Stomach (tissue), 9 donors: ENCODE data around the gene TRPV4. TPM values are rescaled to one million over a fixed set of nuclear protein-coding genes. Genes with fewer than 3 reads are reported as not detected.

Experiments
- DNase-seq, 2 donors: peaks; one replicate each; pipeline versions ENCODE4 v3.0.0 to v3.0.0-alpha.2; 2013 to 2019
- H3K27ac ChIP-seq, 5 donors: fragments of 200-600 bp in 4 of 5; sonication (generic) in 4 of 5; one replicate each; pipeline ENCODE4 v1.5.1; 2013 to 2019; ENCODE audit warnings: mild to moderate bottlenecking in 1 of 5, moderate library complexity in 1 of 5
- H3K27me3 ChIP-seq, 3 donors: fragments of 200-600 bp; sonication (generic); one replicate each; pipeline ENCODE4 v1.5.1; 2017 to 2019; ENCODE audit warnings: mixed run types in 1 of 3
- H3K36me3 ChIP-seq, 4 donors: fragments of 200-600 bp; sonication (generic); 1 replicate in 3 of 4; 2 replicates in 1 of 4; pipeline ENCODE4 v1.5.1; 2016 to 2019
- H3K4me1 ChIP-seq, 4 donors: fragments of 200-600 bp; sonication (generic); one replicate each; pipeline ENCODE4 v1.5.1; 2016 to 2019
- H3K4me3 ChIP-seq, 4 donors: fragments of 200-600 bp; sonication (generic) in 3 of 4; one replicate each; pipeline ENCODE4 v1.5.1; 2016 to 2019; ENCODE audit warnings: mild to moderate bottlenecking in 1 of 4
- H3K9me3 ChIP-seq, 4 donors: fragments of 200-600 bp; sonication (generic); one replicate each; pipeline ENCODE4 v1.5.1; 2016 to 2019
- CTCF ChIP-seq, 7 experiments: fragments of 450-650 bp in 4 of 7; fragments of 200-600 bp in 3 of 7; sonication (generic) in 3 of 7; IDR thresholded peaks; one replicate each; pipeline ENCODE4 v1.5.1; 2016 to 2019; ENCODE audit warnings: antibody characterized with exemption in 7 of 7, control low read depth in 2 of 7, mild to moderate bottlenecking in 1 of 7
- EP300 ChIP-seq: sonication (generic); formaldehyde crosslinking; IDR thresholded peaks from one replicate; pipeline ENCODE4 v1.6.1; 2017; ENCODE audit warnings: antibody characterized with exemption
- POLR2A ChIP-seq, 4 donors: fragments of 450-650 bp; IDR thresholded peaks; one replicate each; pipeline ENCODE4 v1.6.1; 2016; ENCODE audit warnings: antibody characterized with exemption in 4 of 4, control low read depth in 2 of 4, mild to moderate bottlenecking in 1 of 4, moderate library complexity in 1 of 4
- POLR2AphosphoS5 ChIP-seq, 3 donors: sonication (generic); formaldehyde crosslinking; IDR thresholded peaks; one replicate each; pipeline ENCODE4 v1.6.1; 2016; ENCODE audit warnings: antibody characterized with exemption in 3 of 3
- WGBS, 5 donors: extraction: QIAGEN DNeasy Blood & Tissue Kit in 3 of 5; methylation state at CpG; one replicate each; pipeline versions ENCODE4 v1.1.5 to v1.1.7; 2013 to 2018; 5-methylcytosine and 5-hydroxymethylcytosine counted together
- intact Hi-C: fragments of 100-400 bp; cut with DNase I; formaldehyde crosslinking; loops from one replicate; pipeline ENCODE4 v1.15.1; 2023; ENCODE audit warnings: low total_unique reads
- polyA plus RNA-seq, 3 donors: library from polyadenylated mRNA; stranded (reverse); fragments of 200-250 nt; gene quantifications; one replicate each; pipeline ENCODE4 v1.2.3, GENCODE V29; 2013
- total RNA-seq, 5 donors: library from RNA; depleted of rRNA; stranded (reverse); fragments of >200 nt; gene quantifications; one replicate each; pipeline versions ENCODE4 v1.1.0 to v1.2.3, GENCODE V29; 2014 to 2016
- donor health status: healthy with polysubstance abuse.
- donor health status: Bipolar disorder and iron deficiency.
- donor health status: healthy.

TRPV4 gene
- total and polyA plus RNA-seq, 8 donors: 0.75 to 3.8 (median 1.4) TPM; not detected in 4

- Histone ChIP-seq H3K4me3 (no peak overlapping the region), H3K4me1 (peaks cover 6 to 19% (median 13%) of the 10 kb centered on the region in 4 donors), H3K27ac (no peak overlapping the region), H3K9me3 (no peaks in the 10 kb centered on the region), H3K27me3 (peaks cover 0 to 34% (median 13%) of the 10 kb centered on the region in 3 donors), H3K36me3 (no peaks in the 10 kb centered on the region)
- TF ChIP-seq POLR2A (IDR thresholded peaks at IDR 0.05) (no peak), POLR2AphosphoS5 (IDR thresholded peaks at IDR 0.05) (no peak), EP300 (no peak), CTCF (IDR thresholded peaks at IDR 0.05) (no peak)
- WGBS, 5 donors: 79 to 94% (median 90%) methylated on average over 3 to 4 of the region's 4 CpGs
- no peak for DNase-seq
- intact Hi-C loops: no loop called here
These were observed 2.6 kb upstream of the TRPV4 start for GRCh38 chr12:109835827-109836226.

- peaks cover 0 to 53% (median 13%) of the 10 kb centered on the region in 3 donors for H3K27me3 ChIP-seq
- intact Hi-C loops: no loop called here
- TF ChIP-seq CTCF (IDR thresholded peaks at IDR 0.05): no peak
- no peak for TF ChIP-seq POLR2A (IDR thresholded peaks at IDR 0.05)
- no peak for TF ChIP-seq POLR2AphosphoS5 (IDR thresholded peaks at IDR 0.05)
- no peak for TF ChIP-seq EP300
- H3K9me3 ChIP-seq: no peaks in the 10 kb centered on the region
- H3K27ac ChIP-seq: no peak overlapping the region
- H3K36me3 ChIP-seq: no peaks in the 10 kb centered on the region
- peaks cover 6 to 19% (median 13%) of the 10 kb centered on the region in 4 donors for H3K4me1 ChIP-seq
- 16 to 28% (median 24%) methylated on average over 11 to 31 of the region's 31 CpGs for WGBS, 5 donors
- no peak for DNase-seq
- peak overlapping the region; percentile 45 to 51 (median 48) for H3K4me3 ChIP-seq
These were observed 474 bp downstream of the TRPV4 start for GRCh38 chr12:109832541-109833306.

- intact Hi-C loops: no loop called here
These were observed 1.3 kb downstream of the TRPV4 start for GRCh38 chr12:109831929-109832328.

GRCh38 chr12:109831365-109831764 lies 1.8 kb downstream of the TRPV4 start:
- DNase-seq: no peak
- H3K36me3 ChIP-seq: no peaks in the 10 kb centered on the region
- TF ChIP-seq POLR2AphosphoS5 (IDR thresholded peaks at IDR 0.05) (no peak), POLR2A (IDR thresholded peaks at IDR 0.05) (no peak)
- WGBS, 5 donors: 77 to 88% (median 83%) methylated on average over 6 of the region's 6 CpGs
- H3K4me3 ChIP-seq: no peak overlapping the region
- H3K27ac ChIP-seq: no peak overlapping the region
- H3K27me3 ChIP-seq: peaks cover 0 to 53% (median 13%) of the 10 kb centered on the region in 3 donors
- no peaks in the 10 kb centered on the region for H3K9me3 ChIP-seq
- H3K4me1 ChIP-seq: peaks cover 6 to 19% (median 13%) of the 10 kb centered on the region in 4 donors
- intact Hi-C loops: no loop called here

More at GRCh38 chr12:109831929-109832328, 1.3 kb downstream of the TRPV4 start:
- DNase-seq: no peak
- Histone ChIP-seq H3K4me1 (peaks cover 6 to 19% (median 13%) of the 10 kb centered on the region in 4 donors), H3K9me3 (no peaks in the 10 kb centered on the region), H3K36me3 (no peaks in the 10 kb centered on the region), H3K27ac (no peak overlapping the region), H3K4me3 (no peak overlapping the region), H3K27me3 (peaks cover 0 to 53% (median 13%) of the 10 kb centered on the region in 3 donors)
- 69 to 76% (median 74%) methylated on average over 9 of the region's 9 CpGs for WGBS, 5 donors
- TF ChIP-seq EP300: no peak
- TF ChIP-seq CTCF (IDR thresholded peaks at IDR 0.05): no peak
- no peak for TF ChIP-seq POLR2AphosphoS5 (IDR thresholded peaks at IDR 0.05)

- H3K27ac ChIP-seq: no peak overlapping the region
- peaks cover 6 to 19% (median 13%) of the 10 kb centered on the region in 4 donors for H3K4me1 ChIP-seq
- peaks cover 0 to 53% (median 13%) of the 10 kb centered on the region in 3 donors for H3K27me3 ChIP-seq
- intact Hi-C loops: no loop called here
- no peak for DNase-seq
- WGBS, 5 donors: 49 to 59% (median 55%) methylated on average over 2 of the region's 2 CpGs
- no peak overlapping the region for H3K4me3 ChIP-seq
- no peaks in the 10 kb centered on the region for H3K36me3 ChIP-seq
- H3K9me3 ChIP-seq: no peaks in the 10 kb centered on the region
- TF ChIP-seq POLR2A (IDR thresholded peaks at IDR 0.05) (no peak), CTCF (IDR thresholded peaks at IDR 0.05) (no peak), POLR2AphosphoS5 (IDR thresholded peaks at IDR 0.05) (no peak), EP300 (no peak)
These were observed 2.5 kb downstream of the TRPV4 start for GRCh38 chr12:109830718-109831117.
